BLaER1 (cell line): ENCODE measurements around the gene RYR3.

ENCODE experiments used
- H3K27ac ChIP-seq: shearing (Covaris generic); formaldehyde crosslinking; 2 replicates; pipeline ENCODE4 v1.8.1; 2022
- H3K27me3 ChIP-seq: shearing (Covaris generic); formaldehyde crosslinking; 2 replicates; pipeline ENCODE4 v1.8.1; 2022
- H3K36me3 ChIP-seq: shearing (Covaris generic); formaldehyde crosslinking; 2 replicates; pipeline ENCODE4 v1.8.1; 2022
- H3K4me1 ChIP-seq: shearing (Covaris generic); formaldehyde crosslinking; 2 replicates; pipeline ENCODE4 v1.8.1; 2022
- H3K4me2 ChIP-seq: shearing (Covaris generic); formaldehyde crosslinking; 2 replicates; pipeline ENCODE4 v1.8.1; 2022
- H3K4me3 ChIP-seq: shearing (Covaris generic); formaldehyde crosslinking; 2 replicates; pipeline ENCODE4 v1.8.1; 2022
- H3K9ac ChIP-seq: shearing (Covaris generic); formaldehyde crosslinking; 2 replicates; pipeline ENCODE4 v1.8.1; 2022
- H3K9me3 ChIP-seq: shearing (Covaris generic); formaldehyde crosslinking; 2 replicates; pipeline ENCODE4 v1.8.1; 2022
- H4K20me1 ChIP-seq: shearing (Covaris generic); formaldehyde crosslinking; 2 replicates; pipeline ENCODE4 v1.8.1; 2022
- Cebpa-rat ChIP-seq: shearing (Covaris generic); IDR thresholded peaks from 2 replicates; pipeline ENCODE4 v1.8.1; 2022

RYR3 gene

GRCh38 chr15:33724321-33725036, 413.7 kb downstream of the RYR3 start:
- no peak for TF ChIP-seq Cebpa-rat
- Histone ChIP-seq H3K36me3 (no peaks in the 10 kb centered on the region), H3K27me3 (no peaks in the 10 kb centered on the region), H3K9ac (no peak overlapping the region), H3K4me2 (no peak overlapping the region), H3K9me3 (no peaks in the 10 kb centered on the region), H3K4me1 (peaks cover 13% of the 10 kb centered on the region), H3K4me3 (no peak overlapping the region), H4K20me1 (no peaks in the 10 kb centered on the region), H3K27ac (no peak overlapping the region)

DNA sequence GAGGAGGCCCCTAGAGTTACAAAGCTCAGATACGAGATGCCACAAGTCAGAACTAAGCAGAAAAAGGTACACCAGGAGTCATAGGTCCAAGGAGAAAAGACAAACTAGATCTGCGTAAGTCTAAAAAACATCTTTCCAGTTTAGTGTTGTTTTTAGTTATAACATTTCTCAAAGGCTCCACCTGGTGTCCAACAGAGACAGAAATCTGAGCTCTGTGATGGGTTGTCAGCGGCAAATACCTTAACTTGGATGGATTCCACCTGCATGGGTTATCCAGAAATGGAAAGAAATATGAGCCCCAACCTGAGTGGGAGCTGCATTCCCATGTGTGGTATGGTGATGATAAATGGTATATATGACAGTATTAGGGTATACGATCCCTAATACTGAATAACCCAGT, 418.9 kb downstream of the RYR3 start:
- no peak for TF ChIP-seq Cebpa-rat
- no peaks in the 10 kb centered on the region for H3K9me3 ChIP-seq

GRCh38 chr15:33730815-33731214, 420.0 kb downstream of the RYR3 start:
- no peaks in the 10 kb centered on the region for H4K20me1 ChIP-seq
- H3K4me3 ChIP-seq = no peak overlapping the region
- TF ChIP-seq Cebpa-rat = no peak
- no peaks in the 10 kb centered on the region for H3K9me3 ChIP-seq
- no peak overlapping the region for H3K9ac ChIP-seq
- no peak overlapping the region for H3K4me2 ChIP-seq
- H3K36me3 ChIP-seq = no peaks in the 10 kb centered on the region
- H3K27me3 ChIP-seq = no peaks in the 10 kb centered on the region
- H3K4me1 ChIP-seq = no peaks in the 10 kb centered on the region
- no peak overlapping the region for H3K27ac ChIP-seq

More for the DNA sequence above, 418.9 kb downstream of the RYR3 start:
- Histone ChIP-seq H3K9ac (no peak overlapping the region), H3K4me3 (no peak overlapping the region), H3K4me1 (no peaks in the 10 kb centered on the region), H3K27ac (no peak overlapping the region), H3K4me2 (no peak overlapping the region), H3K36me3 (no peaks in the 10 kb centered on the region), H3K27me3 (no peaks in the 10 kb centered on the region), H4K20me1 (no peaks in the 10 kb centered on the region)

DNA sequence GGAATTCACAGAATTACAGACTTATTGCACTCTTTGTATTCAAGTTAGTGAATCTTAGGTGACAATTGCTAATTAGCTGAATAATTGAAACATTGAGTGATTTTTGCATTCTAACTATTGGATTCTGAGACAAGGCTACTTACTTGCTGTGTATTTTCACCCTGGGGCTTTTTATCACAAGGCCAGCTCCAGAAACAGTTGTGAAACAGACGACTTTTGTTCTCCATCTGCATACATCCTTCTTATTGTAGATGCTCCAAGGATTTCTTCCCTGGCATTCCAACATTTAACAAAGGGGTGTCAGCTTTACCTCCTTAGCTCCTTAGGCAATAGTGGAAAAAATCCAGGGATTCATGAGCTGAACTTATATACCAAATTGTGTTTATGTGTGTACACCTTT, 424.4 kb downstream of the RYR3 start:
- Histone ChIP-seq H3K4me1 (no peaks in the 10 kb centered on the region), H3K9me3 (no peaks in the 10 kb centered on the region), H3K4me3 (no peak overlapping the region), H4K20me1 (no peaks in the 10 kb centered on the region), H3K27me3 (no peaks in the 10 kb centered on the region), H3K27ac (no peak overlapping the region), H3K9ac (no peak overlapping the region), H3K36me3 (no peaks in the 10 kb centered on the region), H3K4me2 (no peak overlapping the region)
- no peak for TF ChIP-seq Cebpa-rat

DNA sequence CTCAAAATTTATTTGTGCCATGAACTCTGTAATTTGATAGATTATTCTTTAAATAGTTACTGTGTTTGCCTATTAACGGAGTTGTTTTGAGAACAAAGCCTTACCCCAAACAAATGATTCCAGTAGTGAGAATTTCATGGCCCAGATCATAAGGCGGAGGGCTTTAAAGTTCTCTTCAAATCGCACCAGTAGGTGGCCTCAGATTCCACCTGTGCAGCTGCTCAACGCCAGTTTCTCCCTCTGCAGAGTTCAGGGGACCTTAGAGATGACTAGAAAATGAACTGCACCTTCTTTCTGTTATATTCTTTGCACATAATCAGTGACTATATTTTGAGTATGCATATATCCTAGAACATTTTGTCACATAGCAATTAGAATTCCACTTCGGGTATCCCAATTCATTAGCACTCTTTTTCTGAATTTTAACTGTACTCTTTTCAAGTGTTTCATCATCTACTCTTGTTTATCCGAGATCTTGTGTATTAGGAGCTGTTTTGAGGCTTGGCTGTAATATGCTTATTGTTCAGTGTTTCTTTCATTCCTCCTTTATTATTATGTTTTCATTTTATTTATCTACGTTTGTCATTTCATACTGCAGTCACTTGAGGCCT, 425.0 kb downstream of the RYR3 start:
- Histone ChIP-seq H3K4me3 (no peak overlapping the region), H4K20me1 (no peaks in the 10 kb centered on the region), H3K36me3 (no peaks in the 10 kb centered on the region), H3K9me3 (no peaks in the 10 kb centered on the region), H3K9ac (no peak overlapping the region), H3K4me2 (no peak overlapping the region), H3K27me3 (no peaks in the 10 kb centered on the region), H3K4me1 (peaks cover 4% of the 10 kb centered on the region), H3K27ac (no peak overlapping the region)
- no peak for TF ChIP-seq Cebpa-rat

DNA sequence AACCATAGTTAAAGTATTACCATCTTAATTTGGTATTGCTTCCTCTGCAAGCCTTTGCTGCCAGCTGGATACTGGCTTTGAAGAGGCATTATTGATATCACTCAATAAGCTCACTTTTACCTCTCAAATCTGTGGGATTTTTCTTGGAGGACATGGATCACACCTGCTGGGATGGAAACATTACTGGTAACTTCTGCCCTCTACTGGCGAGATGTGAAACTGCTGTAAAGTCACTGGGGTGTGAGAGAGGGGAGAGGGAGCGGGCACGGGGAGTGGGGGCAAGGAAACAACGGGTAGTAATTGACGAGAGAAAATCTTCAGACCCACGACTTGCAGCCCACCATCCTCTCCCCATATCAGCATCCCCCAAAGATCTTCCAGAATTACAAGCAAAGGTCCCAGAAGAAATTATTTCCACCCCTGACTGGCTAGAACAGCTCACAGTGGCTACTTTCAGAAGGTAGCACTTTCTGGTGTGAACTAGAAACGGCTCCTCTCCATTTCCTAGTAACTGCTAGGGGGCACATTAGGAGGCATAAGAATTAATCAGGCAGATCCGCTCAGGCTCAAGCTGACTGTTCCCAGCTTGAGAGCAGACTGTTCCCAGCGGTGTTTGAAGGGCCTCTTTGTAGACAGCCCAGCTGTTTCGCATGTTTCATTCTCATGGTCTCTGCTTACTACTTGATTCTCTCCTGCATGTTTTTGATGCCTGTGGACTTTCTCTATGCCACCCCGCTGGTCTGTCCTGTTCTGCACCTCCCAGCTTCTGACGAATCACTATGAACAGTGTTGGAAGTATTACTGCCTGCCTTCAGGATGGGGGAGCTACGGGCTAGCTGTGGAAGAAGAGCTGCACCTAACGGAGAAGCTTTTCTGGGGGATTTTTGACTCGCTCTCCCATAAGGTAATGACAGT, 427.2 kb downstream of the RYR3 start:
- H3K4me1 ChIP-seq = peaks cover 7% of the 10 kb centered on the region
- TF ChIP-seq Cebpa-rat = no peak
- no peak overlapping the region for H3K4me3 ChIP-seq
- H3K27ac ChIP-seq = no peak overlapping the region
- H3K9me3 ChIP-seq = no peaks in the 10 kb centered on the region
- H3K27me3 ChIP-seq = no peaks in the 10 kb centered on the region
- no peaks in the 10 kb centered on the region for H3K36me3 ChIP-seq
- no peak overlapping the region for H3K9ac ChIP-seq
- no peak overlapping the region for H3K4me2 ChIP-seq
- no peaks in the 10 kb centered on the region for H4K20me1 ChIP-seq

DNA sequence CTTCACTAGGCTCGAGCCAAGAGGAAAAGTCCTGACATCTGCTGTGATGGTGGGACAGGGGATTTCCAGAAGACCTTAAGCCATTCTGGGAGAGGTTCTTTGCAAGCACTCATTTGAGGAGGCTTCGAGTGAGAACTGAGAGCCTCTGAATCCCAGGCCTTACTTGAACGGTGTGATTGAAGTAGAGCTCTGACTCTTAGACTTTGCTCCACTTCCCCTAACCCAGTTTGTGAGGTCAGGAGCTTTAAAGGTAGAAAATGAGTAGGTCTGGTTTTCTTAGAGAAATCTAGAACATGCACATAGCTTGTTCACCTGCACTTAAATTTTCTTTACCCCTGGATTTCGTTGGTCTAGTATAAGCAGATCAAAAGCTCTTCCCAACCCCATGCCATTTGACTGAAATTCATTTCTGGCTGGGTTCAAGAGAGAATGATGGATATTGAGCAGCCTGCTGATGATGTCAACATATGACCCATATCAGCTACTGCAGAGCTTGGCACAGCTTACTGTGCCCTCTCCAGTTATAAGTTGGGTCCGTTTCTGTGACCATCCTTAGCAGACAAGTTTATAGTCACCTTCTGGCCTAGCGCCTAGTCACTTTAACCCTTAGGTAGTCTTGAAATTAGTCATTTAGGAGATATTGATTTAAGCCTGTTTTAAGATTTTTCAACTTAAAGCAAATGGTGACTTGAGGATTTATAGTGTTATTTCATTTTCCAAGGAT, 428.3 kb downstream of the RYR3 start:
- no peaks in the 10 kb centered on the region for H3K36me3 ChIP-seq
- no peak for TF ChIP-seq Cebpa-rat
- no peaks in the 10 kb centered on the region for H3K9me3 ChIP-seq
- H3K27ac ChIP-seq = no peak overlapping the region
- no peak overlapping the region for H3K9ac ChIP-seq
- H3K4me3 ChIP-seq = no peak overlapping the region
- peaks cover 7% of the 10 kb centered on the region for H3K4me1 ChIP-seq
- H4K20me1 ChIP-seq = no peaks in the 10 kb centered on the region
- no peak overlapping the region for H3K4me2 ChIP-seq
- H3K27me3 ChIP-seq = no peaks in the 10 kb centered on the region

- H3K27ac ChIP-seq = no peak overlapping the region
- no peak for TF ChIP-seq Cebpa-rat
- H3K9ac ChIP-seq = no peak overlapping the region
- no peaks in the 10 kb centered on the region for H3K36me3 ChIP-seq
- H3K9me3 ChIP-seq = no peaks in the 10 kb centered on the region
- H4K20me1 ChIP-seq = no peaks in the 10 kb centered on the region
- H3K27me3 ChIP-seq = no peaks in the 10 kb centered on the region
- H3K4me1 ChIP-seq = peaks cover 7% of the 10 kb centered on the region
- H3K4me2 ChIP-seq = no peak overlapping the region
- H3K4me3 ChIP-seq = no peak overlapping the region
Observed at GRCh38 chr15:33742306-33742705, 431.5 kb downstream of the RYR3 start.

GRCh38 chr15:33742800-33743199, 432.0 kb downstream of the RYR3 start:
- Histone ChIP-seq H3K4me1 (peaks cover 7% of the 10 kb centered on the region), H3K36me3 (no peaks in the 10 kb centered on the region), H3K9me3 (no peaks in the 10 kb centered on the region), H3K27ac (no peak overlapping the region), H3K9ac (no peak overlapping the region), H3K4me2 (no peak overlapping the region), H3K27me3 (no peaks in the 10 kb centered on the region), H4K20me1 (no peaks in the 10 kb centered on the region), H3K4me3 (no peak overlapping the region)
- no peak for TF ChIP-seq Cebpa-rat
